Nephron progenitor cell (in vitro differentiated cells): ENCODE measurements around the gene ISG15.

Experiments used
- DNase-seq: peaks from one replicate; pipeline ENCODE4 v3.0.0; 2021
- H3K27ac Mint-ChIP-seq: 2 replicates; pipeline ENCODE4 v1.8.0; 2021; ENCODE audit warnings: mild to moderate bottlenecking, moderate library complexity, mixed read lengths
- H3K27me3 Mint-ChIP-seq: 2 replicates; pipeline ENCODE4 v1.8.0; 2021; ENCODE audit warnings: mild to moderate bottlenecking, low read depth, mixed read lengths; ENCODE audit not compliant: poor library complexity
- H3K36me3 Mint-ChIP-seq: 2 replicates; pipeline ENCODE4 v1.8.0; 2021; ENCODE audit warnings: low read depth, mixed read lengths
- H3K4me1 Mint-ChIP-seq: 2 replicates; pipeline ENCODE4 v1.8.0; 2021; ENCODE audit warnings: mixed read lengths
- H3K4me3 Mint-ChIP-seq: 2 replicates; pipeline ENCODE4 v1.8.0; 2021; ENCODE audit warnings: mild to moderate bottlenecking, moderate library complexity, mixed read lengths
- H3K9me3 Mint-ChIP-seq: 2 replicates; pipeline ENCODE4 v1.8.0; 2021; ENCODE audit warnings: mild to moderate bottlenecking, moderate library complexity, mixed read lengths
- CTCF ChIP-seq: fragments of 200-600 bp; sonication (generic); IDR thresholded peaks from 2 replicates; pipeline ENCODE4 v1.5.0; 2021; ENCODE audit warnings: antibody characterized with exemption

ISG15 gene

GRCh38 chr1:1043411-1043810 is 30.1 kb downstream of the ISG15 start:
- Mint-ChIP-seq H3K27me3 (peaks cover 19% of the 10 kb centered on the region), H3K36me3 (peaks cover 15% of the 10 kb centered on the region), H3K27ac (no peak overlapping the region), H3K4me3 (no peak overlapping the region), H3K4me1 (peaks cover 12% of the 10 kb centered on the region), H3K9me3 (no peaks in the 10 kb centered on the region)
- no peak for DNase-seq
- no peak for TF ChIP-seq CTCF

- Mint-ChIP-seq H3K36me3 (peaks cover 15% of the 10 kb centered on the region), H3K27me3 (peaks cover 14% of the 10 kb centered on the region), H3K4me3 (no peak overlapping the region), H3K9me3 (no peaks in the 10 kb centered on the region), H3K27ac (no peak overlapping the region), H3K4me1 (peaks cover 8% of the 10 kb centered on the region)
- no peak for DNase-seq
- TF ChIP-seq CTCF, result no peak
Observed at GRCh38 chr1:1043921-1044320, 30.6 kb downstream of the ISG15 start.

- TF ChIP-seq CTCF, result no peak
- H3K36me3 Mint-ChIP-seq, result peaks cover 15% of the 10 kb centered on the region
- peaks cover 5% of the 10 kb centered on the region for H3K4me1 Mint-ChIP-seq
- DNase-seq, result no peak
- peaks cover 7% of the 10 kb centered on the region for H3K27me3 Mint-ChIP-seq
- H3K9me3 Mint-ChIP-seq, result no peaks in the 10 kb centered on the region
- H3K4me3 Mint-ChIP-seq, result no peak overlapping the region
- H3K27ac Mint-ChIP-seq, result no peak overlapping the region
Observed at GRCh38 chr1:1044455-1045078, 31.3 kb downstream of the ISG15 start.

GRCh38 chr1:1045129-1045528 is 31.8 kb downstream of the ISG15 start:
- H3K27ac Mint-ChIP-seq, result no peak overlapping the region
- H3K9me3 Mint-ChIP-seq, result no peaks in the 10 kb centered on the region
- H3K4me1 Mint-ChIP-seq, result no peaks in the 10 kb centered on the region
- peaks cover 15% of the 10 kb centered on the region for H3K36me3 Mint-ChIP-seq
- TF ChIP-seq CTCF, result no peak
- H3K27me3 Mint-ChIP-seq, result peaks cover 2% of the 10 kb centered on the region
- H3K4me3 Mint-ChIP-seq, result no peak overlapping the region
- no peak for DNase-seq

- Mint-ChIP-seq H3K27me3 (no peaks in the 10 kb centered on the region), H3K9me3 (no peaks in the 10 kb centered on the region), H3K4me3 (no peak overlapping the region), H3K36me3 (peaks cover 15% of the 10 kb centered on the region), H3K27ac (no peak overlapping the region), H3K4me1 (no peaks in the 10 kb centered on the region)
- DNase-seq, result no peak
- no peak for TF ChIP-seq CTCF
Observed at GRCh38 chr1:1046243-1046642, 32.9 kb downstream of the ISG15 start.

- H3K4me1 Mint-ChIP-seq, result no peaks in the 10 kb centered on the region
- H3K27ac Mint-ChIP-seq, result no peak overlapping the region
- no peaks in the 10 kb centered on the region for H3K27me3 Mint-ChIP-seq
- no peak for TF ChIP-seq CTCF
- H3K9me3 Mint-ChIP-seq, result no peaks in the 10 kb centered on the region
- peaks cover 15% of the 10 kb centered on the region for H3K36me3 Mint-ChIP-seq
- no peak for DNase-seq
- no peak overlapping the region for H3K4me3 Mint-ChIP-seq
Observed at GRCh38 chr1:1046767-1047166, 33.5 kb downstream of the ISG15 start.
